ENCODE measurements around the gene TET2. TPM values are rescaled to one million over a fixed set of nuclear protein-coding genes. Genes with fewer than 3 reads are reported as not detected.
A peak's percentile ranks its signal among the peaks of the same experiment; 100 is the strongest.

Gene TET2
- total RNA-seq, 2 experiments from 2014 or later: 0.19 TPM; not detected in 1

DNA sequence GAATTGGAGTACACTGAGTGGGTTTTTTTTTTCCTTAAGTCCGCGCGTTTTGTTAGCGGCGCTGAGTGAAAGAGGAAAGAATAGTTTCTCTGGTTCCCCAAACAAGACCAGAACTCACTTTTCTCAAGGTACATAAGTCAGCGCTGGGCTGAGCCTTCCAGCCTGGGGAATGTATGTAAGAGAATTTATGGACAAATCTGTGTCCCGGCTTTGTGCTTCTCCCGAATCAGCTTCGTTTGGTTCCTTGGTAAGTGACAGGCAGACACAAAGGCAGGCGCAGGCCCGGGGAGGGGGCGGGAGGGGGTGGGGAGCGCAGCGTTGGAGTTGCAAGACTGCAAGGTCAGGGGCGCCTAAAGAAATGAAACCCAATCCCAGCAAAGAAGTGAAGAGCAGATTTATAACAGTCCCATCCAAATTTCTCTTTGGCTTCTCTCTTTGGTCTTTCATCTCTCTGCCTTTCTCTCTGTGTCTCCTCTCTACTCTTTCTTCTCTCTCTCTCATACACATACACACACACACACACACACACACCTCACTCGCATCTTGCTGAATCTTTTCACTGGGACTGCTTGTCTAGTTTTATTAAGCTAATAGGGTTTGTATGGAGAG, 981 bp downstream of the TET2 start:
- peak overlapping the region; percentile 32; the same call in 1 of the 2 replicates for H2AFZ ChIP-seq (ENCODE audit: low read length)
- H3K4me1 ChIP-seq (ENCODE audit: insufficient read depth, low read length, poor library complexity, severe bottlenecking): peaks cover 10% of the 10 kb centered on the region
- no peak overlapping the region for H3K27ac ChIP-seq (ENCODE audit: low read depth, low read length, poor library complexity, severe bottlenecking)
- H3K4me3 ChIP-seq (ENCODE audit: low read depth, low read length, poor library complexity, severe bottlenecking): no peak overlapping the region
- no TSS peak for BruUV-seq (replicated peaks)
- H3K9me2 ChIP-seq (ENCODE audit: insufficient read depth, low read length): no peaks in the 10 kb centered on the region
- no peaks in the 10 kb centered on the region for H3K36me3 ChIP-seq (ENCODE audit: insufficient read depth, low read length)
- intact Hi-C loops (cut with micrococcal nuclease; ENCODE audit: unreplicated experiment): loop anchor here (5.0 kb wide), 1 partner anchor 425 kb away; no protein-coding TSS in a partner anchor
- peak overlapping the region; percentile 52 for H3K4me2 ChIP-seq (ENCODE audit: low read length)
- no peak for TF ChIP-seq EZH2phosphoT487 (IDR thresholded peaks at IDR 0.05; ENCODE audit: borderline replicate concordance, low read depth, low read length)
- TF ChIP-seq, protein P1, sequence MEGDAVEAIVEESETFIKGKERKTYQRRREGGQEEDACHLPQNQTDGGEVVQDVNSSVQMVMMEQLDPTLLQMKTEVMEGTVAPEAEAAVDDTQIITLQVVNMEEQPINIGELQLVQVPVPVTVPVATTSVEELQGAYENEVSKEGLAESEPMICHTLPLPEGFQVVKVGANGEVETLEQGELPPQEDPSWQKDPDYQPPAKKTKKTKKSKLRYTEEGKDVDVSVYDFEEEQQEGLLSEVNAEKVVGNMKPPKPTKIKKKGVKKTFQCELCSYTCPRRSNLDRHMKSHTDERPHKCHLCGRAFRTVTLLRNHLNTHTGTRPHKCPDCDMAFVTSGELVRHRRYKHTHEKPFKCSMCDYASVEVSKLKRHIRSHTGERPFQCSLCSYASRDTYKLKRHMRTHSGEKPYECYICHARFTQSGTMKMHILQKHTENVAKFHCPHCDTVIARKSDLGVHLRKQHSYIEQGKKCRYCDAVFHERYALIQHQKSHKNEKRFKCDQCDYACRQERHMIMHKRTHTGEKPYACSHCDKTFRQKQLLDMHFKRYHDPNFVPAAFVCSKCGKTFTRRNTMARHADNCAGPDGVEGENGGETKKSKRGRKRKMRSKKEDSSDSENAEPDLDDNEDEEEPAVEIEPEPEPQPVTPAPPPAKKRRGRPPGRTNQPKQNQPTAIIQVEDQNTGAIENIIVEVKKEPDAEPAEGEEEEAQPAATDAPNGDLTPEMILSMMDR (conservative IDR thresholded peaks at IDR 0.05; ENCODE audit: low read length): no peak
- POLR2A ChIA-PET: no interaction called here
- peaks cover 4% of the 10 kb centered on the region; the same call in 1 of the 2 replicates for H4K20me1 ChIP-seq (ENCODE audit: insufficient read depth, low read length)
- H3K79me2 ChIP-seq (ENCODE audit: insufficient read depth, low read depth, low read length): no peaks in the 10 kb centered on the region
- DNase-seq (ENCODE audit: low spot score): no peak
- CTCF ChIA-PET (ENCODE audit: unreplicated experiment): no interaction called here
- H3K9me3 ChIP-seq (ENCODE audit: low read length): no peaks in the 10 kb centered on the region

DNA sequence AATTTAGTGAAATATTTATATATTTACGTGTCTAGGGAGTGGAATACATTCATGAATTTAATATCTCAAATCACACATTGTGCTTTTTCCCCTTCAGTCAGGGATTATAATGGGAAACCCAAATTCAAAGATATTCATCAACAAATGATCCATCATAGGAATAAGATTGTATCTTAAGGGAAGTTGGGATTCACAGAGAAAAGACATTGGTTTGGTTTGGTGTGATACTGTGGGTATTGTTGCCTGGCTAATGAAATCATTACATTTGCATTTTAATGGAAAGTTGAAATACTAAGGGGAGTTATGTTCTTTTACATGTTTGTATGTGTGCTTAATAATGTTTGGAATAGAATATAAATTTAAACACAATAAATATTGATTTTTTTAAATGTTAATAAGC, 1.7 kb downstream of the TET2 start:
- POLR2A ChIA-PET: no interaction called here
- H2AFZ ChIP-seq (ENCODE audit: low read length): no peak overlapping the region

More for the DNA sequence above, 1.7 kb downstream of the TET2 start:
- BruUV-seq (replicated peaks): no TSS peak
- no peak overlapping the region for H3K4me3 ChIP-seq (ENCODE audit: low read depth, low read length, poor library complexity, severe bottlenecking)
- H3K79me2 ChIP-seq (ENCODE audit: insufficient read depth, low read depth, low read length): no peaks in the 10 kb centered on the region
- H4K20me1 ChIP-seq (ENCODE audit: insufficient read depth, low read length): peaks cover 4% of the 10 kb centered on the region; the same call in 1 of the 2 replicates
- H3K9me2 ChIP-seq (ENCODE audit: insufficient read depth, low read length): no peaks in the 10 kb centered on the region
- intact Hi-C loops (cut with micrococcal nuclease; ENCODE audit: unreplicated experiment): loop anchor here (5.0 kb wide), 1 partner anchor 426 kb away; no protein-coding TSS in a partner anchor
- no peak for TF ChIP-seq EZH2phosphoT487 (IDR thresholded peaks at IDR 0.05; ENCODE audit: borderline replicate concordance, low read depth, low read length)
- TF ChIP-seq, protein P1 (conservative IDR thresholded peaks at IDR 0.05; ENCODE audit: low read length): no peak
- DNase-seq (ENCODE audit: low spot score): no peak
- no peak overlapping the region; the same call in 1 of the 2 replicates for H3K4me2 ChIP-seq (ENCODE audit: low read length)
- CTCF ChIA-PET (ENCODE audit: unreplicated experiment): no interaction called here
- no peak overlapping the region for H3K27ac ChIP-seq (ENCODE audit: low read depth, low read length, poor library complexity, severe bottlenecking)
- H3K36me3 ChIP-seq (ENCODE audit: insufficient read depth, low read length): no peaks in the 10 kb centered on the region
- H3K4me1 ChIP-seq (ENCODE audit: insufficient read depth, low read length, poor library complexity, severe bottlenecking): peaks cover 10% of the 10 kb centered on the region
- no peaks in the 10 kb centered on the region for H3K9me3 ChIP-seq (ENCODE audit: low read length)
